ENCODE data around the gene SH3PXD2B. TPM values are rescaled to one million over a fixed set of nuclear protein-coding genes. Genes with fewer than 3 reads are reported as not detected.
A peak's percentile ranks its signal among the peaks of the same experiment; 100 is the strongest.

Gene SH3PXD2B
- total RNA-seq, 1 donor from 2014 or later = 62.4 TPM

DNA sequence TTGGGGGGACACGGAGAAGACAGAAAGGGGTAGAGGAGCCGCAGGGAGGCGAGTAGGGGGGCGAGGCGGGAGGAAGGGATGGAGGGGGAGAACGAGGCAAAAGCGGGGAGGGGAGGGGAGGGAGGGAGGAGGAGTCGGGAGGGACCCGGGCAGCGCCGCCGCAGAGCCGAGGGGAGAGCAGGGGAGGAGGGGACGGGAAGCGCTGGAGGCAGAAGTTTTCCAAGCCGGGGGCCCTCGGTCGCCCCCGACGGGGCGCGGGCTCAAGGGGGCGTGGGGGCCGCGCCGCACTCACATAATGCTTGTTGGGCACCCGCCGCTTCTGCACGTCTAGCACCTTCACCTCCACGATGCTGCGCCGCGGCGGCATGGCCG lies 353 bp downstream of the SH3PXD2B start:
- Histone ChIP-seq H3K4me3 (ENCODE audit: low read depth, low read length) (peak overlapping the region; percentile 70), H3K36me3 (ENCODE audit: control insufficient read depth, insufficient read depth, low read length) (no peaks in the 10 kb centered on the region), H3K27me3 (ENCODE audit: control insufficient read depth, insufficient read depth, low read length) (no peaks in the 10 kb centered on the region)
- DNase-seq (ENCODE audit: low read depth) = no peak
- TF ChIP-seq, protein P1, sequence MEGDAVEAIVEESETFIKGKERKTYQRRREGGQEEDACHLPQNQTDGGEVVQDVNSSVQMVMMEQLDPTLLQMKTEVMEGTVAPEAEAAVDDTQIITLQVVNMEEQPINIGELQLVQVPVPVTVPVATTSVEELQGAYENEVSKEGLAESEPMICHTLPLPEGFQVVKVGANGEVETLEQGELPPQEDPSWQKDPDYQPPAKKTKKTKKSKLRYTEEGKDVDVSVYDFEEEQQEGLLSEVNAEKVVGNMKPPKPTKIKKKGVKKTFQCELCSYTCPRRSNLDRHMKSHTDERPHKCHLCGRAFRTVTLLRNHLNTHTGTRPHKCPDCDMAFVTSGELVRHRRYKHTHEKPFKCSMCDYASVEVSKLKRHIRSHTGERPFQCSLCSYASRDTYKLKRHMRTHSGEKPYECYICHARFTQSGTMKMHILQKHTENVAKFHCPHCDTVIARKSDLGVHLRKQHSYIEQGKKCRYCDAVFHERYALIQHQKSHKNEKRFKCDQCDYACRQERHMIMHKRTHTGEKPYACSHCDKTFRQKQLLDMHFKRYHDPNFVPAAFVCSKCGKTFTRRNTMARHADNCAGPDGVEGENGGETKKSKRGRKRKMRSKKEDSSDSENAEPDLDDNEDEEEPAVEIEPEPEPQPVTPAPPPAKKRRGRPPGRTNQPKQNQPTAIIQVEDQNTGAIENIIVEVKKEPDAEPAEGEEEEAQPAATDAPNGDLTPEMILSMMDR (IDR thresholded peaks at IDR 0.05; ENCODE audit: insufficient read depth, low read length, poor library complexity, severe bottlenecking) = no peak

DNA sequence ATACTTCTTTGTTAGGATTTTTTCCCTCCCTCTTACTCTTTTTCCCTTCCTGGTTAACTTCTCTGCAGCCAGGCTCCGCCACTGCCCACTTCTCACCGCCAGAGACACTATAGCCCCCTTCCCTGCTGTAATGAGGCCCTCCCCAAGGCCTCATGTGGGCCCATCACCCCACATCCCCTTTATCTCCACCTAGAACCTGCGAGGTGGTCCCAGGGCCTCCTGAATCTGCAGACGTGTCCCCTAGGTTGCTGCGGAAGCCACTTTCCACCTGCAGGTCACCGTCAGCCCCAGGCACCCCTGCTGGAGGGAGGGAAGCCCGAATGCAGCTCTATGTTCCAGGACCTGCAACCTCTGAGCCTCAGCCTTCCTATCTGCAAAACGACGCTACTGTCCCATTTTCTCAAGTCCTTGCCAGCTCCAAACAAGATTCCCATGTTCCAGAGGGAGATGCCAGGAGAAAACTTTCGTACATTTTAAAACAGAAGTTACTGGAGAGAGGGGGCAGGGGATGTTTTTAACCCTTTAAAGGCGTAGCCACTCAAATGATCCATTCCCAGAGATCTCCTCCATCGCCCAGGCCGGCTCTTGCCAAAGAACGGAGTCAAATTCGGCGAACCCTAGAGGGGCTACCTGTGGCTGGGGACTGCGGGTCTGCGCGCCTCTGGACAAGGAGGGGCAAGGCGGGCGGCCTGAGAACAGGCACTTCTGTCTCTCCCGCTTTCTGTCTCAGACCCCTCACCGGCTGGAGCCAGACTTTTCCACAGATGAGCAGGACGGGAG lies 929 bp downstream of the SH3PXD2B start:
- DNase-seq (ENCODE audit: low read depth) = no peak
- Histone ChIP-seq H3K27me3 (ENCODE audit: control insufficient read depth, insufficient read depth, low read length) (no peaks in the 10 kb centered on the region), H3K4me3 (ENCODE audit: low read depth, low read length) (peak overlapping the region; percentile 70), H3K36me3 (ENCODE audit: control insufficient read depth, insufficient read depth, low read length) (no peaks in the 10 kb centered on the region)
- TF ChIP-seq, protein P1 (IDR thresholded peaks at IDR 0.05; ENCODE audit: insufficient read depth, low read length, poor library complexity, severe bottlenecking) = peak; percentile 73

DNA sequence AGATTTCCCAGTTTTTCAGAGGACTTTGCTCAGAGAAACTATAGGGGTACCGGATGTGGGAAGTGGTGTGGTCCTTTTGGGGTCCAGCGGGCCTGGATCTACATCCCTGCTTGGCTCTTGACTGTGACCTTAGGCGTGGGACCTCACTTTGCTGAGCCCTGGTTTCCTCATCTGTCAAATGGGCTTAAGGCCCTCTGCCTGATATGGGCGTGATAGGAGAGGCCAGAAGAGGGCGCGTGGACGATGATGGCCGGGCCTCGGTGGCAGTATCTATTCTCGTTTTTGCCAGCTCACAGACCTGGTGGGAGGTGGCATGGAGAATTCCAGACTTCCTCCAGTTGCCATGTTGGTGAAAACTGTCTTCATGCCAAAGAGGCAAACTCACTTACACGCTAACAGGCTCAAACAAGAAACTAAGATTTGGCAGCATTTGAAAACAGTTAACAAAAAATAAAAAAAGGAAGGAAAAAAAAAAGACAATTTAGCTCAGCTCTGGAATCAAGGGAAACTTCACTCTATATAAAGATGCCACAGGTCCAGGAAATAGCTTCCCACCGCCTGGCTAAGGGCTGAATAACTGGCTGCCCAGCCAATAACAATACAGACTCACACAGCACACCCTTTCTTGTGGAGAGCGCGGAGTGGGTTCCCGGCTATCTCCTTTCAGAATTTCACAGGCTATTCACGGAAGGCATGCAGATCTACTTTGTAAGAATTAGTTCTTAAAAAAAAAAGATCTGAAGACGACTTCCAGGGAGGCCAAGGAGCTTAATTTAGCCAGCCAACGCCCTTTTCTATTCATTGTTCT lies 1.7 kb downstream of the SH3PXD2B start:
- Histone ChIP-seq H3K27me3 (ENCODE audit: control insufficient read depth, insufficient read depth, low read length) (no peaks in the 10 kb centered on the region), H3K4me3 (ENCODE audit: low read depth, low read length) (peak overlapping the region; percentile 70), H3K36me3 (ENCODE audit: control insufficient read depth, insufficient read depth, low read length) (no peaks in the 10 kb centered on the region)
- TF ChIP-seq, protein P1 (IDR thresholded peaks at IDR 0.05; ENCODE audit: insufficient read depth, low read length, poor library complexity, severe bottlenecking) = no peak
- no peak for DNase-seq (ENCODE audit: low read depth)

DNA sequence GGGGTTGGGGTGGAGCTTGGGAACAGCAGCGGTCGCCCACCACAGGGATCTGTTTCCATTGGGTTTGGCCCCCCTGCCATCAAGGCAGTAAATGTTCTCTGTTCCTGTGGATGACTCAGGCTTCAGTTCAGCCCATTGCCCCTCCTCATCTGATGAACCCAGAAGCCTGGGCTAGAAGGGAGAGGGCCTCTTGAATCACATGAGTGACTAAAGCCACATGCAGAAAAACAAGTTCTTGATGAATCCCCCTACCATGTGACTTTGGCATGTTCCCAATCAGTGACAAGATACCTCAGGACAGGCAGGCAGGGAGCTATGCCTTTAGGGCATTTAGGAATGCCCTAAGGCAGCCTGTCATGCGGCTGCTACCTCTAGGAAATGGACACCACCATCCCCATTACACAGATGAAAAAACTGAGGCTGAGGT lies 2.5 kb downstream of the SH3PXD2B start:
- DNase-seq (ENCODE audit: low read depth) = peak; percentile 80
- H3K36me3 ChIP-seq (ENCODE audit: control insufficient read depth, insufficient read depth, low read length) = no peaks in the 10 kb centered on the region
- TF ChIP-seq, protein P1 (IDR thresholded peaks at IDR 0.05; ENCODE audit: insufficient read depth, low read length, poor library complexity, severe bottlenecking) = no peak
- H3K27me3 ChIP-seq (ENCODE audit: control insufficient read depth, insufficient read depth, low read length) = no peaks in the 10 kb centered on the region
- H3K4me3 ChIP-seq (ENCODE audit: low read depth, low read length) = no peak overlapping the region

DNA sequence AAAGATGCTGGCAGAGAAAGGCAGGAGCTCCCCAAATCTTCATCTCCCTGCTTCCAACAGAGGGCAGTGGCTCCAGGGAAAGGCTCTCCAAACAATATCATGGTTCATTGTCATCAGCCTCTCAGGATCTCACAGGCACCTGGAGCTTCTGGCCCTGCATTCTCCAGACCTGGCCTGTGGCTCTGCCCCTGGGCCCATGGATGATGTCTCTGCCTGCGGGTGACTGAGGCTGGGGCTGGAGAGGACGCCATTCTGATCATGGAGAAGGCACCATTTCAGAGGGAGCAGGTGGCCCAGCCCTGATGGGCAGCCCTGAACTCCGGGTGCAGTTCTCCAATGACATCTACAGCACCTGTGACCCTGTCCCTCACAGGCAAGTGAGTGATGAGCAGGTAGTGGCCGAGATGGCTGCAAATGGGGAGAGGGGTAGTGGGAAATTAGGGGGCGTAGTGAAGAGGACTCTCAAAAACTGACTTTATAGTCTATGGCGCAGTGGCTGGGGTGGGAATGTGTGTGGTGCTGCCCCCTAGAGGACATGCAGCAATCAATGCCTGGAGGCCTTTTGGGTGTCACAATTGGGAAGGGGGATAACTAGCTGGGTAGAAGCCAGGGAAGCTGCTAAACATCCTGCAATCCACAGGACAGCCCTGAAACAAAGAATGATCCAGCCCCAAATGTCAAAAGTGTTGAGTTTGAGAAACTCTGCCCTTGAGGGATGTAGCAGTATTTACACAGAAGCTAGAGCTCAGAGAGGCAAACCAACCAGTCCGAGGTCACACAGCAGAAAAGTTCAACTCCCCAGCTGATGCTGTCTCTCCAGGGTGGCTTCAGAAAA lies 3.2 kb downstream of the SH3PXD2B start:
- DNase-seq (ENCODE audit: low read depth) = no peak

More for the DNA sequence above, 3.2 kb downstream of the SH3PXD2B start:
- TF ChIP-seq, protein P1 (IDR thresholded peaks at IDR 0.05; ENCODE audit: insufficient read depth, low read length, poor library complexity, severe bottlenecking) = peak; percentile 66
- Histone ChIP-seq H3K36me3 (ENCODE audit: control insufficient read depth, insufficient read depth, low read length) (no peaks in the 10 kb centered on the region), H3K27me3 (ENCODE audit: control insufficient read depth, insufficient read depth, low read length) (no peaks in the 10 kb centered on the region), H3K4me3 (ENCODE audit: low read depth, low read length) (no peak overlapping the region)

All from kidney epithelial cell (primary cell).